ENCODE measurements around the gene ZNF800. TPM values are rescaled to one million over a fixed set of nuclear protein-coding genes. Genes with fewer than 3 reads are reported as not detected.

ZNF800 gene
- total RNA-seq, 1 donor from 2014 or later, result 36.6 TPM

DNA sequence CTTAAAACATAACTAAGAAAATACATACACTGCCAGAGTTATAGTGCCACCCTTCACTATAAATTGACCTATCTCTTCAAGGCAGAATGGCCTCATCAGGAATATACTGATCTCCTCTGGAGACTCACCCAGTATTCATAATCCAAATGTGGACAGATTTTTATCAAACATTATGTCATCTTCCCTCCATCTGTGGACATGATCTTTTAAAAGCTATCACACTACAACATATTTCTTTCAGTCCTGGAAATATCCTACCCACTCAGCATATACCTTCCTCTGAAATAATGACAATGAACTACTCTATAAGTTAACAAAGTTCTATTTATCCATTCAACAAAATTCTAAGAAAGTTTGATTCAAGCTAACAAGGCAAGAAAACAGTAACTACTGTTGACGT is 3.2 kb downstream of the ZNF800 start:
- Histone ChIP-seq H3K4me1 (peaks cover 52% of the 10 kb centered on the region), H3K4me3 (no peak overlapping the region), H3K27ac (no peak overlapping the region), H3K9me3 (no peaks in the 10 kb centered on the region), H3K36me3 (peaks cover 35% of the 10 kb centered on the region), H3K27me3 (ENCODE audit: low read depth) (no peaks in the 10 kb centered on the region)
- TF ChIP-seq, protein P1, sequence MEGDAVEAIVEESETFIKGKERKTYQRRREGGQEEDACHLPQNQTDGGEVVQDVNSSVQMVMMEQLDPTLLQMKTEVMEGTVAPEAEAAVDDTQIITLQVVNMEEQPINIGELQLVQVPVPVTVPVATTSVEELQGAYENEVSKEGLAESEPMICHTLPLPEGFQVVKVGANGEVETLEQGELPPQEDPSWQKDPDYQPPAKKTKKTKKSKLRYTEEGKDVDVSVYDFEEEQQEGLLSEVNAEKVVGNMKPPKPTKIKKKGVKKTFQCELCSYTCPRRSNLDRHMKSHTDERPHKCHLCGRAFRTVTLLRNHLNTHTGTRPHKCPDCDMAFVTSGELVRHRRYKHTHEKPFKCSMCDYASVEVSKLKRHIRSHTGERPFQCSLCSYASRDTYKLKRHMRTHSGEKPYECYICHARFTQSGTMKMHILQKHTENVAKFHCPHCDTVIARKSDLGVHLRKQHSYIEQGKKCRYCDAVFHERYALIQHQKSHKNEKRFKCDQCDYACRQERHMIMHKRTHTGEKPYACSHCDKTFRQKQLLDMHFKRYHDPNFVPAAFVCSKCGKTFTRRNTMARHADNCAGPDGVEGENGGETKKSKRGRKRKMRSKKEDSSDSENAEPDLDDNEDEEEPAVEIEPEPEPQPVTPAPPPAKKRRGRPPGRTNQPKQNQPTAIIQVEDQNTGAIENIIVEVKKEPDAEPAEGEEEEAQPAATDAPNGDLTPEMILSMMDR (IDR thresholded peaks at IDR 0.05), result no peak
- intact Hi-C loops (cut with DNase I), result no loop called here
- DNase-seq (no peak), ATAC-seq (no peak)

DNA sequence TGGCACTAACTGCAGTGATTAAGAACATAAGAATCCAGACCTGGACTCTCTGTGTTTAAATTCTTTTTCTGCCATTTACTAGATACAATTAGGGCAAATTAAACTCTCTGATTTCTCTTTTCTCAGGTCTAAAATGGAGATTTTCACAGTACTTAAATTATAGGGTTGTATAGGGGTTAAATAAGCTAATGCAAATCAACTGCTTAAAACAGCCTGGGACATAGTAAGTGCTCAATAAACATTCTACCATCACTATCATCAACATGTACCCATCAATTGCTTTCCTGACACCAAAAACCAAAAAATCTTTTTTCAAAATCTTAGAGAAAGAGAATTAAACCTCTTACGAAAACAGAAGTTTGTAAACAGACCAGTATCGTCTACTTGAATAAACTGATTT is 4.5 kb downstream of the ZNF800 start:
- ATAC-seq, result no peak
- Histone ChIP-seq H3K9me3 (no peaks in the 10 kb centered on the region), H3K4me3 (no peak overlapping the region), H3K27ac (no peak overlapping the region), H3K36me3 (peaks cover 39% of the 10 kb centered on the region), H3K4me1 (peaks cover 45% of the 10 kb centered on the region), H3K27me3 (ENCODE audit: low read depth) (no peaks in the 10 kb centered on the region)
- intact Hi-C loops (cut with DNase I), result no loop called here
- DNase-seq, result no peak
- TF ChIP-seq, protein P1 (IDR thresholded peaks at IDR 0.05), result no peak

DNA sequence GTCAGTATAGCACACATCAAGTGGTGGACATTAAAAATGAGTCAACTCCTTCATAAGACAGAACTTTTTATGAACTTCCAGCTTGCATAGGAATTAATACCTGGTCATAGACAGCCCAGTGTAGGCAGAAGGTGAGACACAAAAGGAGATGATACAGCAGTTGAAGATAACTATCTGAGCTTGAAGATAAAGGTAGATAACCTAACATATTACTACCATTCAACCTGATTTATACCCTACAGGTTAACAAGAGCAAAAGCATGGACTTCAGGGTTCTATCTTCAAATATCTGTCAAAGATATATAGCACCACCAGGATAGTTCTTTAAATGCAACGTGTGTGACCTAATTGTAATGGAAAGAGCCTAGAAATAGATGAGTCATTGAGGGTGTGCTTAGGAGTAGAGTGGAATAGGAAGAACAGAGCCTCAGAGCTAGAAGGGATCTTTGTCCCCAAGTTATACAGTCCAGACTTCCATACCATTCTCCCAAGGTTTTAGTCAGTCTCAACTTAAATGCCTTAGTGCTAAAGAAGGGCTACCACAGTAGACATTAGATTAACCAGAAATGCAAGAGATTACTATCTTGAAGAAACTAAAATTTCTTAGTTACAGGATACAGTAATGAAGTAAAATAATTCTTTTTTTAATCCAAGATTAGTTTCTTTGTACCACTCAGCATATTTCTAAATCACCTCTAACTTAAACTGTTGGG is 9.2 kb downstream of the ZNF800 start:
- Histone ChIP-seq H3K4me3 (no peak overlapping the region), H3K4me1 (peaks cover 30% of the 10 kb centered on the region), H3K27me3 (ENCODE audit: low read depth) (no peaks in the 10 kb centered on the region), H3K36me3 (peaks cover 38% of the 10 kb centered on the region), H3K9me3 (no peaks in the 10 kb centered on the region), H3K27ac (no peak overlapping the region)
- intact Hi-C loops (cut with DNase I), result no loop called here
- TF ChIP-seq, protein P1 (IDR thresholded peaks at IDR 0.05), result no peak
- no peak for DNase-seq
- no peak for ATAC-seq

DNA sequence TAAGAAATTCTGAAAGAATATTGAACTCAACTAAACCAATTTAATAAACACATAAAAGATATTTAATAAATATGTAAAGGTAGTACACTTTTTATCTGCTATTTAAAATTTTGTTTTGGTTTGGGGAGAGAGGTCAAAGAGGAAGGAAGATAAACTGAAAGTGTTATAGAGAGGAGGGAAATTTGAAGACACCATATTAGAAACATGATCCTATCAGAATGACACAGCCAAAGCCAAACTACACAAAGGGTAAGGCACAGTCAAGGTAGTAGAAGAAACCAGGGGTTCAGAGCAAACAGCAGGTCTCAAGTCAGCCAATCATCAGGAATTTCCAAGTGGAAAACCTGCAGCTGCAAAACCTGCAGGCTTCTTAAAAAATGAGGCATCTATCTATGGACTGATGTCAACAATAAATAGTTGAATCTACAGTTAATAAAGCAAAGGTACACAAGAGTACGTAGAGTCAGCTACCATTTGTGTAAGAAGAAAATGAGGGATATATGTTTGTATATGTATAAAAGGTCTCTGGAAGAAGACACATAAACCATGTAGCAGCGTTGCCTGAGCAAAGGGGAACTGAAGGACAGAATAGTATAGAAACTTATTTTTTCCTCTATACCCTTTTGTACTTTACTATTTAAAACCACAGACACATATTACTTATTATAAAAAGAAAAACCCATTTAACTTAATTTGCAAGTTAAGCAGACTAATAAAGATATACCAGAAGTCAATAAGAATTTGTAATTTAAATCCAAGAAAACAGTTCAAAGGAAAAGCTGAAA is 10.0 kb downstream of the ZNF800 start:
- no peak for ATAC-seq

DNA sequence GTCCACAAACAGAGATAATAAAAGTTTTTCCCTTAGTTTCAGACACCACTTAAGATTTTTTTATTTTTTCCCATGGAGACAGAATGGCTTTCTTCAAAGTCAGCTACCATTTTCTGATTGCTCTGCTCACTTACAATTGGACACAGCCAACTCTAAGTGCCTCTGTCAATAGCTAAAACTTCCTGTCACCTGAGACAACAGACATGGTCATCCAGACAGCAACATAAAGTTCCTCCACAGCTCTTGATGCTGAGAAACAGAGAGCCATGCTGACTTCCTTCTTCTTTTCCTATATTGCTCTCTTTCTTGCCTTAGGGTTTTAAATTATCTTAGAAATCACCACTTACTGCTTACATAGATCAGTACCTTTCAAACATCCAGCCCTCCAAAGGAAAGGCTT is 12.0 kb downstream of the ZNF800 start:
- peaks cover 16% of the 10 kb centered on the region for H3K4me1 ChIP-seq
- no peaks in the 10 kb centered on the region for H3K9me3 ChIP-seq
- DNase-seq (no peak), ATAC-seq (no peak)
- no peak overlapping the region for H3K27ac ChIP-seq
- intact Hi-C loops (cut with DNase I), result no loop called here
- H3K27me3 ChIP-seq (ENCODE audit: low read depth), result no peaks in the 10 kb centered on the region
- peaks cover 34% of the 10 kb centered on the region for H3K36me3 ChIP-seq
- TF ChIP-seq, protein P1 (IDR thresholded peaks at IDR 0.05), result no peak
- no peak overlapping the region for H3K4me3 ChIP-seq

More for the DNA sequence above, 10.0 kb downstream of the ZNF800 start:
- DNase-seq, result no peak
- Histone ChIP-seq H3K36me3 (peaks cover 37% of the 10 kb centered on the region), H3K27me3 (ENCODE audit: low read depth) (no peaks in the 10 kb centered on the region), H3K4me3 (no peak overlapping the region), H3K27ac (no peak overlapping the region), H3K9me3 (no peaks in the 10 kb centered on the region), H3K4me1 (peaks cover 30% of the 10 kb centered on the region)
- TF ChIP-seq, protein P1 (IDR thresholded peaks at IDR 0.05), result no peak
- intact Hi-C loops (cut with DNase I), result no loop called here

All from lower lobe of right lung (tissue), 2 donors.